Upper lobe of left lung (tissue), 4 donors: ENCODE data around the gene REC8.

Experiments
- CTCF ChIP-seq, 6 experiments: fragments of 450-650 bp in 4 of 6; fragments of 200-600 bp in 2 of 6; sonication (generic) in 2 of 6; IDR thresholded peaks; one replicate each; pipeline ENCODE4 v1.5.1; 2016 to 2019; ENCODE audit warnings: antibody characterized with exemption in 6 of 6
- EP300 ChIP-seq, 4 donors: sonication (generic); formaldehyde crosslinking; IDR thresholded peaks; one replicate each; pipeline ENCODE4 v1.5.1; 2017; ENCODE audit warnings: antibody characterized with exemption in 4 of 4, control low read depth in 2 of 4

- TF ChIP-seq CTCF (IDR thresholded peaks at IDR 0.05) = no peak
- TF ChIP-seq EP300 (IDR thresholded peaks at IDR 0.05) = no peak
These were observed 44.2 kb upstream of the REC8 start for GRCh38 chr14:24127673-24128072.
